ACHN (cell line): ENCODE results near the gene CDH13.

ENCODE experiments used
- DNase-seq: peaks from one replicate; pipeline ENCODE4 v3.0.0-alpha.2; 2015
- in situ Hi-C: cut with HindIII; loops from 2 replicates; pipeline ENCODE4 v1.10.0; 2017; ENCODE audit warnings: low sequenced_read_pairs, low pct_ligation_motif_present, low pct_unique_long_range_greater_than_20kb

CDH13 gene

DNA sequence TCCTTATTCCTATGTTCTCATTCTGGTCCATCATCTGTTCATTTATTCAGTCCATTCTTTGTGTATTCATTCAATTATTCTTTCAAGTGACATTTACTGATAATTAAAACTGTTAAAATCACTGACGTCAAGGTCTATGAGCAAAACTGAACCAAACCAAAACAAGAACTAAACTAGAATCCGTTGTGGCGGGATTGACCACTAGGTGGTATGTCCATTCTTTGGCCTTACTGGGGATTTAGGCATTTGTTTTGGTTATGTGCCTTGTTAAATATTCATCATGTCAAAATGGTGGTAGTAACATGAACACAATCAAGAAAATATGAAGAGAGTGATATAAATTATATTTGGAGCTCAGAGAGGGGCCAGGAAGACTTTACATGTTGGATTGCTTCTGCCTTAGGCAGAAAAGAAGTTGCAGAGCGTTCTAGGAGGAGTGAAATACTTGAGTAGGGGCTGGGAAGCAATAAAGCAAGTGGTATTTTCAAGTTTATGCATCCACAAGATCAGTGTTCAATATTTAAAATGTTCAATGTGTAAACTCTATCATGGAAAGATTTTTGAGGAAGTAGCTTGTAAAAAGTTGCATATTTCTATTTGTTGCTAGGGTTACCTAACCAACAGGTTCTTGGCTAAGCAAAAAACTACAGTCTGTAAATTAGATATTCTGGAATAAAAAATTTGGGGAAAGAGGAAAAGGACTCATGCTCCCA lies 129.0 kb downstream of the CDH13 start:
- DNase-seq, result peak; percentile 44
- in situ Hi-C loops, result no loop called here

DNA sequence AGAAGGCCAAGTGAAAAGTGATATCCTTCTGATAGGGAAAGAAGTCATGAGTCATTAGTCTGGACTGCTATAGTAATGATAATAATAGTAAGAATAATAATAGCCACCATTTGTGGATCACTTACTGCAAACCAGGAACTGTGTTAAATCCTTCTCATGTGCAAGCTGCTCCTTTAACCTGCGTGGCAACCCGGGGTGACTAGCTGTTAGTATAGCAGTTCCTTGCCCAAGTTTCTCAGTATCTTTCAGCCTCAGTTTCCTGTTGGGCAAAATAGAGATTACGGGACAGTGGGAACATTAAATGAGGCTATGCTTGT lies 129.5 kb downstream of the CDH13 start:
- DNase-seq, result no peak
- in situ Hi-C loops, result no loop called here

DNA sequence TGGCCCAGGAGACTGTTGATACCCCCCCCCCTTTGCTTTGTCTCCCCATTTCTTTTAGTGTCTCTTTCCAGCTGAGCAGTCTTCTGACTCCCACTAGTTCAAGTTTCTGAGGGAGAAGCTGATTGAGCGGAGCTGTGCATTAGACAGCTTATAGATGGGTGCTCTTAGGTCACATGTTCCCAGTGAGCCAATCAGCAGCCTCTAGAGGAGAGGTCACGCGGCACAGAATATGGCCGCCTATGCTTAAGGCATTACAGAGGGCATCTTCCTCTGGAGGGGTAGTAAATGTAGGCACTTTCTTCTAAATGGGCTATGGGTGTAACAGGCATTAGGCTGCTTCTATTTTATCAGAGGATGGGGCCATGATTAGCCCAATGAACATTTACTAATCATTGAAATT lies 131.6 kb downstream of the CDH13 start:
- DNase-seq, result no peak
- in situ Hi-C loops, result no loop called here

DNA sequence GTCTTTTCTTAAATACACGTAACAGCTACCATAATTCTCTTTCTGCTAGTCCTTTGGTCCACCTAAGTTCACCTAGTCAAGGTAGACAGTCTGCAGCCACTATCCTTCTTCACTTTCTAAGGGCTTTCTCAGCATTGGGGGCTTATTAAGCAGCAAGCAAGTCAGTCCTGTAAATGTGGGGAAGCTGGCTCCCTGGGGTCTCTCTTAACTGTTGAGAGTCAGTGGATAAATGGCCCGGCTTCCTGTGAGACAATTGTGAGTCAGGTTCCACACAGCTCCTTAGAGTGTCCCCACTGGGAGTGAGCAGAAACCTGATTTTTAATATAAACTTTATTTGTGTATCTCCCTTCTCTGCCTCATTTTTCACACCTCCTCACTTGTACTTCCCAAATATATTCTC lies 132.1 kb downstream of the CDH13 start:
- DNase-seq, result no peak
- in situ Hi-C loops, result no loop called here

DNA sequence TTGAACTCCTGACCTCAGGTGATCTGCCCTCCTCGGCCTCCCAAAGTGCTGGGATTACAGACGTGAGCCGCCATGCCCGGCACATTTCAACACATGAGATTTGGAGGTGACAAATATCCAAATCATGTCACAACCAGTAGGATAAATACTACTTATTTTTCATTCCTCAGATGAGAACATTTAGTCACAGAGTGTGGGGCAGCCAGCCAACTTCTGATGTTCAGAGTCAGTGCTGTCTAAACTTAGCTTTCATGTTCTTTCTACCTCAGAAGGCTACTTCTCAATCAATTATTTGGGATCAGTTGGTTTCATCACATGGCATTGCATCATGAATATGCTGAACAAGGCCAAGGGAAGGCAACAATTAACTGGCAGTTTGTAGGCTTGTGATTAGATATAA lies 134.5 kb downstream of the CDH13 start:
- in situ Hi-C loops, result no loop called here
- peak; percentile 37 for DNase-seq

DNA sequence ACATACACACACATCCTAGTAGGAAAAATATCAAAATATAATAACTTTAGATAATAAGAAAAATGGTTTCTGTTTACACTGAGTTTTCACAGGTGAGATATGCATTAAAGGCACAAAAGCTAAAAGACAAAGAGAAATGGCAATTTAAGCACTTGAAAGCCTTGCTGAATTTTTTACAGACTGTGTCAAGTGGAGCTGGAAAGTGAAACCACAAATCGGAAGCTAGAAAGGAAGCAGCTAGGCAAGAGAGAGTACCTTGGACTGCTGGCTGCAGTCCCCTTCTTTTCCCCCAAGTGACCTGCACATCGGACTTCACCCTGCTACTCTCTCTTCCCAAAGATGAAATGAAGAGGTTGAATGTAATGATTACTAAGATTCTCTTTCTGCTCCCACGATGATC lies 135.1 kb downstream of the CDH13 start:
- peak; percentile 69 for DNase-seq
- in situ Hi-C loops, result no loop called here

DNA sequence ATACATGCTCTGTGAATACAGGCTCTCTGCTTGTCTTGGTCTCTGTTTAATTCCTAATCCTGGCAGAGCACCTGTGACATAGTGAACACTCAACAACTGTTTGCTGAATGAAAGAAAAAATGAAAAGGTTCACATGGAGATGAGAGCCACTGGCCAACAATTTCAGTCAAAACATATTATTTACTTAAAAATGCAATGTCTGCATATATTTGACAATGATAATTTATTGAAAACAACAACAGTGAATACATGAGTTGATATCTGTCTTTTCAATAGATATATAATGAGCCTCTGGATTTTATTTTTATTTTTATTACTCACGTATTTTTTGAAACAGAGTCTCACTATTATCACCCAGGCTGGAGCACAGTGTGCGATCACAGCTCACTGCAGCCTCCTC lies 136.6 kb downstream of the CDH13 start:
- in situ Hi-C loops, result no loop called here
- no peak for DNase-seq

DNA sequence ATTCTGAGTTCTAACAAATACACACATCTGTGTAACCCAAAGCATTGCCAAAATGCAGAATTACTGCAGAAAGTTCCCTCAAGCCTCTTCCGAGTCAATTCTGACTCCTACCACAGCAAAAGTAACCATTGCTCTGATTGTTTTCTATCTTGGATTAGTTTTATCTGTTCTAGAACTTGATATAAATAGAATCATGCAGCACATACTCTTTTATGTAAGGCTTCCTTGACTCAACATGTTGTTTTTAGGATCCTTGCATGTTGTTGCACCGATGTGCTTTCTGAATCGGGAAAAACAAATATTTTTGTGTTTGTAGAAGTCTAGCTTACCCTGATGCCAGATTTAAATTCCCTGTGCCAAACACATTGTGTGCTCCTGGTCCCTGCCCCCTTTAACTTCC lies 140.4 kb downstream of the CDH13 start:
- in situ Hi-C loops, result no loop called here
- DNase-seq, result no peak

DNA sequence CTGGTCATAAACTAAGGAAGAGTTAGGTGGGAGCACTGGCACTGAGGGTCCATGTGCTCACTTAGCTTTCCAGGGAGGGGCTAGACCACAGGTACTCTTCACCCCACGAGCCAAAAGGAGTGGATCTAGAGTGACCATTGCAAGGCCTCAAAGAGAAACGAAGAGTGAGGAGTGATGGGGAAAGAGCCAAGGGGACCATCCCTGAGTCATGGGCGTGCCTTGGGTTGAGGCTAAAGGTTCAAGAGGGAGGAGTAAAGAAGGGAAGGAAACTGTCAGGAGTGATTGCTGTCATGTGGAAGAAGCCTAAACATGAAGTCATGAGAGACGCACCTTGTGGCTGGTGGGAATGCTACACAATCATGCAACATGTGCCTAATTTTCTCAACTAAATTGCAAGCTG lies 141.0 kb downstream of the CDH13 start:
- DNase-seq, result no peak
- in situ Hi-C loops, result no loop called here

DNA sequence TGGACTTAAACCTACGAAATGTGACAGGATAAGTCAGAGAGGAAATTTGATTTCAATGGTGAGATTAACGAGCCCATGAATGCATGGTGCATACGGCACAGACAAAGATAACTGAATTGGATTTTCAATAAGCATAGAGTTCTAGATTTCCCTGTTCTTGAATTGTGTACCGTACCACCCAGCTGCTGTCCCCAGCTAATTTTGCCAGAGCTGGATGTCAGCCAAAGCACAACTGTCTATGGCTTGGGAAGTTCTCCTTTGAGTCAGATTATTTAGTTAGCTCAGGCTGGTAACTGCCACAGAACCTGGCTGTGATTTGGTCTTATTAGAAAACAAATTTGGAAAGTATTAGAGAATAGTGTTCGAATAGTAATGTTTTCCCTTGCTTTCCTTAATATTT lies 143.1 kb downstream of the CDH13 start:
- DNase-seq, result no peak
- in situ Hi-C loops, result no loop called here

DNA sequence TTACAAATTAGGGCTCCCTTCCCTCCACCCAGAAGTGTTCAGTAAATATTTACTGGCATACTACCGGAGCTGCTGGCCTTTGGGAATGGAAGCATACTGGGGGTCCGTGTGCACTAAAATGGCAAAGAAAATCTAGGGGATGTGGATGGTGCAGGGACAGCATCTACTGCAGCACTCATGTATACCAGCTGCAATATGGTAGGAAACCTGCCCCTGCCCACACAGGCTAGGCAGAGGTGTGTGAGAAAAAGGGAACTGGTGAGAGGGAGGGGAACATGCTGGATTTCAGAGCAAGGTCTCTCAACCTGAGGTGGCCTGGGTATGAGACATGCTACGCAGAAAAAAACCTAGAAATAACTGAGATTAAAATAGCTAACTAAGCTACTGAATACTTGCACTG lies 145.4 kb downstream of the CDH13 start:
- in situ Hi-C loops, result no loop called here
- no peak for DNase-seq

DNA sequence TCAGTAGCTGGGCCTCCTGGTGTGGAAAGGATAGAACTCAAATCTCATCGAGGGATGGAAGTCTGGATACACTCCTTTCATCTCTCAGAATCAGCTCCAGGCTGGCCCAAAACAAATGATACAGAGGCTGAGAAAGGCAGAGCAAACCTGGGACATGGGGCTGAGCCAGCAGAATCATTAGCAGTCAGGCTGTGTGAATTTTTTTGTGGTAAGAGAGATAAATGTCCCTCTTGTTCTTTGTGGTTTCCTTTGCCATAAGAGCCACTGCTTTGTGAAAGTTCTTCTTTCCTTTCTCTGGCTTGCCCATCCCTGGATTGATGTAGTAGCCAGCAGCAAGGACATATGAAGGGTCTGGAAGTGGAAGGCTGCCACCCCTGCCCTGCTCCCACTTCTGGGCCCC lies 146.2 kb downstream of the CDH13 start:
- DNase-seq, result no peak
- in situ Hi-C loops, result no loop called here

DNA sequence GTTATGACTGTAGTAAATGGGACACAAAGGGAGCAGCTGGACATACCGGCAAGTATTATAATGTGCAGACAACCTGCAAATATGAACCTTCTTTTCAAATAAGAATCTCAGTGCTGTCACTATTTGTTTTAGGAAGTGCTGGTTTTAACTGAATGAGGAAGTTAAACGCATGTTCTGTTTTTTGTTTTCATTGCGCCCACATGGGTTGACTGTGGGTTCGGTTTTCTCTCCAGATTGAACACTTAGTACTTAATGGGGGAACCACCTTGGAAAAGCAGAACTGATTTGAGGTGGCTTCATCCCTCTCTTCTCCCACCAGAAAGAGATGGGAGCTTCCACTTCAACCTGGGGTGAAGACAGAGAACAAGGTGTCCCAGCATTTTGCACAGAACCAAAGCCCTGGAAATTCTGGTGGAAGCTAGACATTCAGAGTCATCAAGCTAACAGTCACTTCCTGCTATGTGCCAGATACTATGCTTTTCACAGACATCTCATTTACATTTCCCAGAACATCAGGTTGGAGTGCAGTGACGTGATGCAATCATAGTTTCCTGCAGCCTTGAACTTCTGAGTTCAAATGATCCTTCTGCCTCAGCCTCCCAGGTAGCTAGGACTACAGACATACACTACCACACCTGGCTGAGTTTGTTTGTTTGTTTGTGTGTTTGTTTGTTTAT lies 149.8 kb downstream of the CDH13 start:
- DNase-seq, result no peak
- in situ Hi-C loops, result no loop called here

DNA sequence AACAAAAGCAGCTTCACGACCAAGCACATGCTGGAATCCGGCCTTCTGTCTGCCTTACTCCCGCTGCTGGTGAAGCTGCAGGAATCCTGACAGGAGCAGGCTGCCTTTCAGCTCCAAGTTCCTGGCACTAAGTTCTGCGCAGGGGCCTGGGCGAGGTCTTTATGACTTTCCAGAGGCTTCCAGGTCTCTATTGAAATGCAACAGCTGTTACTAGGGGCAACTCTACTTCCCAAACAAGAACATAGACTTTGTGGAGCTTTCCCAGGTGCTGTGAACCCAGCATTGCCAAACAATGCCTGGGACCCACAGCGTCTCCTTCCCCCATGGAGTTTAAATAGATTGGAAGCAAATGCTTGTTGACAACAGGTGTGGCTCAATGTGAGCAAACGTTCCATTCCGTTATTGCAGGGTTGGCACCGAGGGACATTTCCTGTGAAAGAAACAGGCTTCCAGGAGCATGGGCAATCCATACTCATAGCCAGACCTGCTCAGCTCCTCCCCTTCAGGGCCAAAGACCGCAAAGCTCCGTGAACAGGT lies 156.0 kb downstream of the CDH13 start:
- DNase-seq, result no peak
- in situ Hi-C loops, result no loop called here

DNA sequence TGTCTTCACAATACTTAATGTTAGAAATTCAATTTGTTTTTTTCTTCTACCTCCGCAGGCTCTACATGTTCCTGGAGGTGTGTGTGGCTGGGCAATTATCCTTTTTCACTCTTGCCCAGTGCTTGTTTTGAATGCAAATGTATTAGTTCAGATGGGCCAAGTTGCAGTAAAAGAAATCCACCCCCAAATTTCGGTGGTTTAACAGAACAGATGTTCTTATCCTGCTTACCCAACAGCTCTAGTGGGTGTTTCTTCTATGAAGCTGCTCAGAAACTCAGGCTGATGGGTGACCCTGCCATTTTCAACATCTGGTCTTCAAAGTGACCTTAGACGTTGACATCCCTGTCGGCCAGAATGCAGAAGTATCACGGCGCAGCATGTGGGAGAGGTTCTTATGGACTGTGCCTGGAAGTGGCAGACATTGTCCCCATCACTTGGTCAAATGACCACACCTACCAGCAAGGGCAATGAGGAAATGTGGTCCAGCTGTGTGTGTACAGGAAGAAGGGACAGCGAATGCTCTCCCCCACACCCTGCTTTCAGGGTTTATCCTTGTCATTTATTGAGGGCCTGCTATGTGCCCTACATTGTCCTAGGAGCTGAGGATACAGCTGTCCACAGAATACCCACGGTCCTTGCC lies 157.3 kb downstream of the CDH13 start:
- DNase-seq, result no peak
- in situ Hi-C loops, result no loop called here

DNA sequence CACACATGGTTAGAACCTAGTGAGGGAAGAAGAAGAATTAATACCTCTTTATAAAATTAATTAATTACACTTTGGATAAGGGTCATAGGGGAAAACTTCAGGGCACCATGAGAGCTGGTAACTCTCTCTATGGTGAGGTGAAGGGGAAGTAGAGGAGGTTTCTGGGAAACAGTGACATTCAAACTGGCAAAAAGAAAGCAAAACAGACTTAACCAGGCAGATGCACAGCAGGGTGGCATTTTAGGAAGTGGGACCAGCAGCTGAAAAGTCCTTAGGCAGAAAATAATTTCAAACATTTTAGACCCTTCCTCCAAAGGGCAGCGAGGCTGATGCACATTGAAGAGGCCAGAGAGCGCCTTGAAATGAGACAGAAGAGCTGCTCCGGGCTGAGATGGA lies 157.8 kb downstream of the CDH13 start:
- in situ Hi-C loops, result no loop called here
- no peak for DNase-seq

DNA sequence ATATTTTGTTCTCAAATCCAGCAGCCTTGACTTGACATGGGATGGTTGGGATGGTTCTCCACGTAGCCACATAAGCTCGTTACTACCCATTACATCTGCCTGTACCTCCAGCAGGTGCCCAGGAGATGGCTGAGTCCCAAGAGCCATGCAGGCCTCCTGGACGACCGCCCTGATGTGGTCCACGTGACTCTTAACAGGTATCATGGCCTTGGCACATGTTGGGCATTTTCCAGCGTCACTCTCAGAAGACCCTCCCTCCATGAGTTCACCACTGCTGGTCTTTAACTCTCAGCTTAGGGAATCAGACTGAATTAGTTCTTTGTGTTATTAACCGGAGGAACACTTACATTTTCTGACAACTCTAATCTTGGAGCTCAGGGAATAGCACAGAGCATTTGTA lies 161.5 kb downstream of the CDH13 start:
- in situ Hi-C loops, result no loop called here

DNA sequence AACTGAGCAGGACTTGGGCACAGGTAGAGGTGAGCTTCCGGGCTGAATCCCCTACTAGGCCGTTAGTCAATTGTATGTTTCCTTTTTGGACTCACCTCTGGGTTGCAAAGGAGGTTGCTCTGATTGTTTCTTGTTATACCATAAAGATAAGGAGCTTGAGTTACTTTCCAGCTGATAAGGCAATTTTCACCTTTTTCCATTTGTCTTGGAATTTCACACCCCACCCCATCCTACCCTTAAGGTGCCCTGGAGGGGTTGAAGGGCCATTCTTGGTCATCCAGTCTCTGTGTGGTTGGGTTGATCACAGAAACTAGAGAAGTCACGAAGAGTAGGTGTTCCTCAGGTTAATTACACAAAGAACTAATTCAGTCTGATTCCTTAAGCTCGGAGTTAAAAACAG lies 162.2 kb downstream of the CDH13 start:
- in situ Hi-C loops, result no loop called here
- no peak for DNase-seq

More for the DNA sequence above, 161.5 kb downstream of the CDH13 start:
- DNase-seq, result no peak

DNA sequence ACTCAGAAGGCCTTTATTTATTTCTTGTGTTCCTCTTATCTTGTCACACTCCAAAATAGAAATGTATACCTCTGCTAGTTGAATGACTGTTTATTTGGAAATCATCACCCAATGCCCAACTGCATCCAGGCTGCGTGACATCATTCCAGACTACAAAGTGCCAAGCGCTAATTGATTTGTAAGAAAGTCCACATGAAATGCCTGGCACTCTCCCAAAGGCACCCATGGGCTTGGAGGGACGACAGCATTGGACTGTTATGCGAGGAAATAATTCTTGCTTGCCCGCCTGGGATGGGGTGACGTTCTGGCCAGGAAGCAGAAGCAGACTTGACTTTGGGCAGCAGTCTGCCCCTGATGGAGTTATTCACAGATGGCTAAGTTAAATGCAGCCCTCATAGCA lies 165.9 kb downstream of the CDH13 start:
- in situ Hi-C loops, result no loop called here
- DNase-seq, result no peak
